ENCODE measurements around the gene SLC25A34.

DNA sequence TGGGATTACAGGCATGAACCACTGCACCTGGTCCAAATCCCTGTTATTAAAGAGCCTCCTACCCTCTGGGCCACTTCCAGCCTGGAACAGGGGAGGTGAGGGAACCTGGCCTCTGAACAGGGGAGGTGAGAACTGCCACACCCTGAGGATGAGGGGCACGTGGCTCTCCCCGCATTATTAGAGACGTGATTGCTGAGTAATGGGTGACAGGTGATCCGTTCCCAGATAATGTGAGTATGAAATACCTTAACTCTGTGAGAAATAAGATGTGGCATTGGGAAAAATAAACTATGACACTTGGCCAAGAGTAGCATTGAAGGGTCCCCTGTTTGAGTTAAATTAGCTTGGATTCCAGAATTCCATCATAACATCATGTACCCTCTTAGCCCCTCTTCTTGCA, 13.6 kb upstream of the SLC25A34 start:
- TF ChIP-seq GLI2 (tag by site-specific recombination; IDR thresholded peaks at IDR 0.05; ENCODE audit: borderline replicate concordance, low read depth) (no peak), ZNF394 (tag by site-specific recombination; IDR thresholded peaks at IDR 0.05; ENCODE audit: borderline replicate concordance) (no peak), ZNF274 (IDR thresholded peaks at IDR 0.05; ENCODE audit: low read length) (no peak), ZNF274 (tag by site-specific recombination; IDR thresholded peaks at IDR 0.05; ENCODE audit: borderline replicate concordance) (no peak), ZNF169 (tag by site-specific recombination; IDR thresholded peaks at IDR 0.05) (no peak), ZNF658 (tag by site-specific recombination; IDR thresholded peaks at IDR 0.05) (no peak), ZNF561 (tag by site-specific recombination; IDR thresholded peaks at IDR 0.05; ENCODE audit: borderline replicate concordance) (no peak), REPIN1 (tag by site-specific recombination; IDR thresholded peaks at IDR 0.05; ENCODE audit: low read depth) (no peak), BCL11A (tag by site-specific recombination; IDR thresholded peaks at IDR 0.05; ENCODE audit: low read depth) (no peak), ZNF558 (tag by site-specific recombination; IDR thresholded peaks at IDR 0.05) (no peak)
- TF ChIP-seq, protein P1, sequence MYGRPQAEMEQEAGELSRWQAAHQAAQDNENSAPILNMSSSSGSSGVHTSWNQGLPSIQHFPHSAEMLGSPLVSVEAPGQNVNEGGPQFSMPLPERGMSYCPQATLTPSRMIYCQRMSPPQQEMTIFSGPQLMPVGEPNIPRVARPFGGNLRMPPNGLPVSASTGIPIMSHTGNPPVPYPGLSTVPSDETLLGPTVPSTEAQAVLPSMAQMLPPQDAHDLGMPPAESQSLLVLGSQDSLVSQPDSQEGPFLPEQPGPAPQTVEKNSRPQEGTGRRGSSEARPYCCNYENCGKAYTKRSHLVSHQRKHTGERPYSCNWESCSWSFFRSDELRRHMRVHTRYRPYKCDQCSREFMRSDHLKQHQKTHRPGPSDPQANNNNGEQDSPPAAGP (tag by site-specific recombination; IDR thresholded peaks at IDR 0.05): no peak
- TF ChIP-seq, protein P2, sequence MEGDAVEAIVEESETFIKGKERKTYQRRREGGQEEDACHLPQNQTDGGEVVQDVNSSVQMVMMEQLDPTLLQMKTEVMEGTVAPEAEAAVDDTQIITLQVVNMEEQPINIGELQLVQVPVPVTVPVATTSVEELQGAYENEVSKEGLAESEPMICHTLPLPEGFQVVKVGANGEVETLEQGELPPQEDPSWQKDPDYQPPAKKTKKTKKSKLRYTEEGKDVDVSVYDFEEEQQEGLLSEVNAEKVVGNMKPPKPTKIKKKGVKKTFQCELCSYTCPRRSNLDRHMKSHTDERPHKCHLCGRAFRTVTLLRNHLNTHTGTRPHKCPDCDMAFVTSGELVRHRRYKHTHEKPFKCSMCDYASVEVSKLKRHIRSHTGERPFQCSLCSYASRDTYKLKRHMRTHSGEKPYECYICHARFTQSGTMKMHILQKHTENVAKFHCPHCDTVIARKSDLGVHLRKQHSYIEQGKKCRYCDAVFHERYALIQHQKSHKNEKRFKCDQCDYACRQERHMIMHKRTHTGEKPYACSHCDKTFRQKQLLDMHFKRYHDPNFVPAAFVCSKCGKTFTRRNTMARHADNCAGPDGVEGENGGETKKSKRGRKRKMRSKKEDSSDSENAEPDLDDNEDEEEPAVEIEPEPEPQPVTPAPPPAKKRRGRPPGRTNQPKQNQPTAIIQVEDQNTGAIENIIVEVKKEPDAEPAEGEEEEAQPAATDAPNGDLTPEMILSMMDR (tag by site-specific recombination; IDR thresholded peaks at IDR 0.05): no peak
- TF ChIP-seq, protein P3, sequence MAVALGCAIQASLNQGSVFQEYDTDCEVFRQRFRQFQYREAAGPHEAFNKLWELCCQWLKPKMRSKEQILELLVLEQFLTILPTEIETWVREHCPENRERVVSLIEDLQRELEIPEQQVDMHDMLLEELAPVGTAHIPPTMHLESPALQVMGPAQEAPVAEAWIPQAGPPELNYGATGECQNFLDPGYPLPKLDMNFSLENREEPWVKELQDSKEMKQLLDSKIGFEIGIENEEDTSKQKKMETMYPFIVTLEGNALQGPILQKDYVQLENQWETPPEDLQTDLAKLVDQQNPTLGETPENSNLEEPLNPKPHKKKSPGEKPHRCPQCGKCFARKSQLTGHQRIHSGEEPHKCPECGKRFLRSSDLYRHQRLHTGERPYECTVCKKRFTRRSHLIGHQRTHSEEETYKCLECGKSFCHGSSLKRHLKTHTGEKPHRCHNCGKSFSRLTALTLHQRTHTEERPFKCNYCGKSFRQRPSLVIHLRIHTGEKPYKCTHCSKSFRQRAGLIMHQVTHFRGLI (tag by site-specific recombination; IDR thresholded peaks at IDR 0.05): no peak
- TF ChIP-seq, protein P4, sequence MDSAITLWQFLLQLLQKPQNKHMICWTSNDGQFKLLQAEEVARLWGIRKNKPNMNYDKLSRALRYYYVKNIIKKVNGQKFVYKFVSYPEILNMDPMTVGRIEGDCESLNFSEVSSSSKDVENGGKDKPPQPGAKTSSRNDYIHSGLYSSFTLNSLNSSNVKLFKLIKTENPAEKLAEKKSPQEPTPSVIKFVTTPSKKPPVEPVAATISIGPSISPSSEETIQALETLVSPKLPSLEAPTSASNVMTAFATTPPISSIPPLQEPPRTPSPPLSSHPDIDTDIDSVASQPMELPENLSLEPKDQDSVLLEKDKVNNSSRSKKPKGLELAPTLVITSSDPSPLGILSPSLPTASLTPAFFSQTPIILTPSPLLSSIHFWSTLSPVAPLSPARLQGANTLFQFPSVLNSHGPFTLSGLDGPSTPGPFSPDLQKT (IDR thresholded peaks at IDR 0.05; ENCODE audit: borderline replicate concordance, low read depth, low read length): no peak

All from HEK293 (cell line).